H1 (cell line): Measurements from ENCODE around the gene GNAS.

Experiments used
- CHD2 ChIP-seq: IDR thresholded peaks from 2 replicates; pipeline ENCODE4 v1.6.1; 2012; ENCODE audit warnings: low read length, improper control_type of control experiment
- CTCF ChIP-seq, 3 experiments: IDR thresholded peaks; 1 replicate in 2 of 3; 2 replicates in 1 of 3; pipeline versions ENCODE4 v1.5.1 to v1.6.1; 2011; ENCODE audit warnings: low read length in 3 of 3, mild to moderate bottlenecking in 3 of 3, inconsistent platforms in 2 of 3, low read depth in 1 of 3, moderate library complexity in 1 of 3; ENCODE audit not compliant: insufficient read depth in 1 of 3; ENCODE audit errors: control extremely low read depth in 1 of 3
- PHF8 ChIP-seq: fragments of 200-600 bp; sonication (generic); conservative IDR thresholded peaks from 2 replicates; pipeline ENCODE4 v1.7.1; 2012; ENCODE audit warnings: low read depth, mild to moderate bottlenecking, inconsistent platforms, low read length, moderate library complexity
- RFX5 ChIP-seq: IDR thresholded peaks from 2 replicates; pipeline ENCODE4 v1.6.1; 2011; ENCODE audit warnings: low read depth, low read length, improper control_type of control experiment, borderline replicate concordance
- TAF1 ChIP-seq: IDR thresholded peaks from 2 replicates; pipeline ENCODE4 v1.6.1; 2011; ENCODE audit warnings: mild to moderate bottlenecking, low read depth, low read length
- TBP ChIP-seq: IDR thresholded peaks from 2 replicates; pipeline ENCODE4 v1.6.1; 2011; ENCODE audit warnings: low read depth, low read length, improper control_type of control experiment

DNA sequence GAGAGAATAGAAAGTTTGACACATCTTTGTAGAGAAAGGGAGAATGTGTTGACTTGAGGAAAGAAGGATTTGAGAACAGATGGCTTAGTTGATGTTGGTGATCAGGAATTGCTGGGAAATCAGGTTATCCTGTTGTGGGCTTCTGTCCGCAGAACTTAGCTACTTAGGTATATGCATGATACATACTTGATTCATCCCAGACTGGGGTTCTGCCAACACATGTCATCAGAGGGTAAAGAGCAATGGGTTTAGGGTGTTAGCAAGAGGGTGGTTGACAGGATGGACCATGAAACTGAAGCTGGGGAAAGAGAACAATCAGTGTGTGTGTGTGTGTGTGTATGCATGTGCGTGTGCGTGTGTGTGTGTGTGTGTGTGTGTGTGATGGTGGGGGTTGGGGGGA, 78.0 kb downstream of the GNAS start:
- TF ChIP-seq TBP (no peak), TAF1 (no peak), CTCF (IDR thresholded peaks at IDR 0.05; ENCODE audit: control extremely low read depth in 1 of 3, insufficient read depth in 1 of 3, low read depth in 1 of 3, low read length in 3 of 3) (no peak), PHF8 (no peak), CHD2 (no peak), RFX5 (no peak)
